Activated CD4-positive, alpha-beta T cell treated with anti-CD3 and anti-CD28 coated beads, Interleukin-2, amount 50 U/mL, for 1 hour (primary cell): ENCODE data around the gene PFKL.

Experiments
- DNase-seq: peaks from one replicate; pipeline ENCODE4 v3.0.0-alpha.2; 2020

PFKL gene

GRCh38 chr21:44366586-44367211 lies 66.8 kb downstream of the PFKL start:
- DNase-seq = no peak

GRCh38 chr21:44368711-44369446 lies 69.0 kb downstream of the PFKL start:
- no peak for DNase-seq

DNA sequence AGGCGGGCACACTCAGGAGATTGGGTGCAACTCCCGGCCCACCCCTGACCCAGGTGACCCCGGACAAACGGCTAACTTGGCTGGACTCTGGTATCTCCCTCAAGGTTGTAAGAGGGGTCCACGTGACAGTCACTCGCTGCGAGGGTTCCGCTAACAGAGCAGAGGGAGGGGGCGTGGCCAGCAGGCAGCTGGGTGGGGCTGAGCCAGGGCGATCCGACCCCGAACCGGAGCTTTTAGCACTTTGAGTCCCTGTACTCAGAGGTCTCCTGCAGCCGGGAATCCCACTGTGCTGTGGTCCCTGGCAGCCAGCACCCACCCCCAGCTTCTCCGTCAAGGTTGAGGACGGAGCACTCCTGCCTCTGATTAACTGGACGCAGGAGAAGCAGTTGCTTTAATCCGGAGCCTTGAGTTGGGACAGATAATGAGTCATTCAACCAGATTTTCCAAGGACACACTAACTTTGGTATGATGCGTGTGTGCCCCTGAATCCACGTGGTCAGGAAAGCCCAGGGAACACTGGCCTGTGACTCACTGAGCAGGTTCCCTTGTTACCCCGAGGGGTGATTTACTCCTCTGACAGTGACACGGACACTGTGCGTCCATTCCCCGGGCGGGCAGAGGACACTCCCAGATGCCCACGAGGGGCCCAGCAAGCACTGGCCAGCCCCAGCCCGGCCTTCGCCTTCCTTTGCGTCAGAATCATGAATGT lies 70.3 kb downstream of the PFKL start:
- no peak for DNase-seq

- DNase-seq = no peak
These were observed 71.0 kb downstream of the PFKL start for GRCh38 chr21:44370786-44371410.

DNA sequence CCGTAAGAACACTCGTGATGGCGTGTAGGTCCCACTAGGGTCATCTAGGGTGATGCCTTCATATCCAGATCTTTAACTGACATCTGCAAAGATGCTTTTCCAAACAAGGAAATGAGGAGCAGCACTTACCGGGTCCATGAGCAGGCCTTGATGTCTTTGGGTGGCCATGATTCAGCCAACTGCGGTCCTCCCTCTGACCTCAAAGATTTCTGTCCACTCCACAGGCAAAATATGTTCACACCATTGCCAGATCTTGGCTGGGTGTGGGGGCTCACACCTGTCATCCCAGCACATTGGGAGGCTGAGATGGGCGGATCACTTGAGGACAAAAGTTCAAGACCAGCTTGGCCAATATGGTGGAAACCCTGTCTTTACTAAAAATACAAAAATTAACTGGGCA lies 71.7 kb downstream of the PFKL start:
- DNase-seq = no peak

DNA sequence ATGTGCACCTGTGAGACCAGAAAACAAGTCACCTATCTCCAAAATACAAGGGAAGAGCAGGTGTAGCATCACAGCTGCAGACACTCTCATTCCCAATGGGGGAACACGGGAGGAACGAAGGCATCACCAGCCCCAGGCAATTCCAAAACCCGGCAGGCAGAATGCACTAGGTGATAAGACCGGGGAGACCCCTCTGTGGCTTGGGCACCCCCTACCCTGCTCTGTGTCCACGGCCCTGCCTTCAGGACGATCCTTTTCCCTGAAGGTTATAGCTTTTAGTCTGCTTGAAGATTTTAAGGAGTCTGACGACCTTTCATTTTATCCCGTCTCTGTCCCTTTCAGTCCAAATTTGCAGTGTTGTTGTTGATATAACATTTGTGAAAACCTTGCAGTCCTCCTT lies 72.8 kb downstream of the PFKL start:
- DNase-seq = no peak

DNA sequence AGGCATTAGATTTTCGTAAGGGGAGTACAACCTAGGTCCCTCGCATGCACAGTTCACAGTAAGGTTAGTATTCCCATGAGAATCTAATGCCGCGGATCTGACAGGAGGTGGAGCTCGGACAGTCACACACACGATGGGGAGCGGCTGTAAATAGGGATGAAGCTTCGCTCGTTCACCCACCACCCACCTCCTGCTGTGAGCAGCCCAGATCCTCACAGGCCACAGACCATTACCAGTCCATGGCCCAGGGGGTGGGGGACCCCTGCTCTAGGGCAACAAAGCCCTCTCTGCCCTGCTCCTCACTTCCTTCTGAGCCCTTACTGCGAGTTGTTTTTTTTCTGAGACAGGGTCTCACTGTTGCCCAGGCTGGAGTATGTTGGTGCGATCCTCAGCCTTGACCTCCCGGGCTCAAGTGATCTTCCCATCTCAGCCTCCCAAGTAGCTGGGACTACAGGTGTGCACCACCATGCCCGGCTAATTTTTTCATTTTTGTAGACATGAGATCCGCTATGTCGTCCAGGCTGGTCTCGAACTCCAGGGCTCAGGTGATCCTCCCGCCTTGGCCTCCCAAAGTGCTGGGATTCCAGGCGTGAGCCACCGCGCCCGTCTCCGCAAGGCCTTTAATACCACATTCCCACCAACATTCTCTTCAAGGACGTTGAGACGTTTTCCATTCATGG lies 74.9 kb downstream of the PFKL start:
- DNase-seq = no peak

DNA sequence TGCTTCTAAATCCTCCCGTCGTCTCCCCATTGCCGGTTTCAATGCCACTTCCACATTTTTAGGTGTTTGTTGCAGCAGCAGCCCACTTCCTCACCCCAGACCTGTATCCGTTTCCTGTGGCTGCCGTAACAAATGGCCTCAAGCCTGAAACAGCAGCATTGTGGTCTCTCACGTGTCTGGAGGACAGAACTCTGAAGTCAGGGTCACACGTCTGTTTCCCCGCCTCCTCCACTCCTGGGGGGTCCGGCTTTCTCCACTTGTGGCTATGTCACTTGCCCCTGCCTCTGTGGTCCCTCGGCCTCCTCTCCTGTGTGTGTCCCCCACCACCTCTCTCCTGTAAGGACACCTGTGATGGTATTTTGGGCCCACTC lies 75.4 kb downstream of the PFKL start:
- DNase-seq = no peak

DNA sequence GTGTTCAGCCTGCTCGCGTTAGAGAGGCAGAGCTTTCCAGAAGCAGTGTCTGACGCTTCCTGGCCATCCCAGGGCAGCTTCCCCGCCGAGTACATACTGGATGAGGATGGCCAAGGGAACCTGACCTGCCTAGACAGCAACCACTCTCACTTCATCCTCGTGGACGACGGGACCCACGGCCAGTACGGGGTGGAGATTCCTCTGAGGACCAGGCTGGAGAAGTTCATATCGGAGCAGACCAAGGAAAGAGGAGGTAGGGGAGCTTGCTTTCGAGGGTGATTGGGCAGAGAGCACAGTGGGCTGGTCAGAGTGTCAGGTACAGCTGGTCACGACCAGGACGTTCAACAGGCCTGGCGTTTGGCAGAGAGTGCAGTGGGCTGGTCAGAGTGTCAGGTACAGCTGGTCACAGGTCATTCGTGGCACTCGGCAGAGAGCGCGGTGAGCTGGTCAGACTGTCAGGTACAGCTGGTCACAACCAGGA lies 75.9 kb downstream of the PFKL start:
- DNase-seq = no peak

GRCh38 chr21:44376606-44377005 lies 76.8 kb downstream of the PFKL start:
- DNase-seq = no peak
